ENCODE data around the gene MAB21L4. TPM values are rescaled to one million over a fixed set of nuclear protein-coding genes. Genes with fewer than 3 reads are reported as not detected.
"Not testable (repeated sequence)": the region's sequence is repeated elsewhere in the genome, so short reads cannot be mapped to it uniquely, and the experiment has no call there.

Gene MAB21L4
- total and polyA plus RNA-seq, 7 donors: 1.2 to 17.6 (median 1.7) TPM; not detected in 4

GRCh38 chr2:240848900-240849680, 46.9 kb downstream of the MAB21L4 start:
- no peak for DNase-seq
- H3K9me3 ChIP-seq: no peaks in the 10 kb centered on the region
- H3K36me3 ChIP-seq: no peaks in the 10 kb centered on the region
- H3K4me3 ChIP-seq: no peak overlapping the region
- 76% methylated on average over 12 of the region's 12 CpGs for WGBS, 2 donors
- intact Hi-C loops (cut with DNase I): no loop called here
- H3K27ac ChIP-seq: no peak overlapping the region
- TF ChIP-seq EP300 (IDR thresholded peaks at IDR 0.05) (no peak), CTCF (IDR thresholded peaks at IDR 0.05) (no peak), POLR2AphosphoS5 (IDR thresholded peaks at IDR 0.05) (no peak), POLR2A (IDR thresholded peaks at IDR 0.05) (no peak)
- no peaks in the 10 kb centered on the region for H3K4me1 ChIP-seq
- peaks cover 0 to 6% (median 0%) of the 10 kb centered on the region in 3 donors for H3K27me3 ChIP-seq

- no peak for DNase-seq
- Histone ChIP-seq H3K27me3 (peaks cover 0 to 6% (median 0%) of the 10 kb centered on the region in 3 donors), H3K4me1 (no peaks in the 10 kb centered on the region), H3K4me3 (no peak overlapping the region), H3K9me3 (no peaks in the 10 kb centered on the region), H3K27ac (no peak overlapping the region), H3K36me3 (no peaks in the 10 kb centered on the region)
- intact Hi-C loops (cut with DNase I): no loop called here
- TF ChIP-seq POLR2AphosphoS5 (IDR thresholded peaks at IDR 0.05) (no peak), EP300 (IDR thresholded peaks at IDR 0.05) (no peak), CTCF (IDR thresholded peaks at IDR 0.05) (no peak), POLR2A (IDR thresholded peaks at IDR 0.05) (no peak)
- whole genome bisulfite sequencing, 2 donors: 93 to 94% methylated on average over 13 of the region's 13 CpGs
Observed at GRCh38 chr2:240847817-240848216, 48.1 kb downstream of the MAB21L4 start.

- H3K4me1 ChIP-seq: no peaks in the 10 kb centered on the region
- H3K27me3 ChIP-seq: peaks cover 0 to 6% (median 4%) of the 10 kb centered on the region in 3 donors
- H3K4me3 ChIP-seq: no peak overlapping the region
- 49 to 73% methylated on average over 5 of the region's 5 CpGs for WGBS, 2 donors
- TF ChIP-seq CTCF (IDR thresholded peaks at IDR 0.05): no peak
- TF ChIP-seq POLR2AphosphoS5 (IDR thresholded peaks at IDR 0.05): no peak
- H3K36me3 ChIP-seq: no peaks in the 10 kb centered on the region
- no peaks in the 10 kb centered on the region for H3K9me3 ChIP-seq
- no peak overlapping the region for H3K27ac ChIP-seq
- no peak for DNase-seq
- intact Hi-C loops (cut with DNase I): no loop called here
Observed at GRCh38 chr2:240846873-240847595, 48.9 kb downstream of the MAB21L4 start.

GRCh38 chr2:240846309-240846708, 49.6 kb downstream of the MAB21L4 start:
- H3K27ac ChIP-seq, DNase-seq: not testable (repeated sequence)

GRCh38 chr2:240840435-240841060, 55.4 kb downstream of the MAB21L4 start:
- Histone ChIP-seq H3K27me3 (peaks cover 0 to 20% (median 15%) of the 10 kb centered on the region in 3 donors), H3K27ac (no peak overlapping the region), H3K4me1 (peaks cover 0 to 7% (median 0%) of the 10 kb centered on the region in 4 donors), H3K36me3 (no peaks in the 10 kb centered on the region), H3K9me3 (no peaks in the 10 kb centered on the region), H3K4me3 (no peak overlapping the region)
- TF ChIP-seq POLR2AphosphoS5 (IDR thresholded peaks at IDR 0.05) (no peak), CTCF (IDR thresholded peaks at IDR 0.05) (peak in 2 of 4 experiments; percentile 23 to 28)
- 36 to 47% methylated on average over 9 of the region's 9 CpGs for WGBS, 2 donors
- DNase-seq: no peak
- intact Hi-C loops (cut with DNase I): no loop called here

More at GRCh38 chr2:240846309-240846708, 49.6 kb downstream of the MAB21L4 start:
- H3K27me3 ChIP-seq; H3K4me1 ChIP-seq; H3K4me3 ChIP-seq; H3K9me3 ChIP-seq; H3K36me3 ChIP-seq; intact Hi-C loops (cut with DNase I): not testable (repeated sequence)
- WGBS, 2 donors: 15 to 75% methylated on average over 2 of the region's 2 CpGs

Measured in sigmoid colon (tissue), 7 donors.